HG03575 (cell line): ENCODE measurements around the gene FATE1.

Experiments used
- ATAC-seq: cut with Tn5 transposase; IDR thresholded peaks from one replicate; pipeline ENCODE4 v1.9.1; 2021; ENCODE audit not compliant: unreplicated experiment, insufficient number of reproducible peaks, low FRiP score; ENCODE audit errors: extremely low read depth

Gene FATE1

DNA sequence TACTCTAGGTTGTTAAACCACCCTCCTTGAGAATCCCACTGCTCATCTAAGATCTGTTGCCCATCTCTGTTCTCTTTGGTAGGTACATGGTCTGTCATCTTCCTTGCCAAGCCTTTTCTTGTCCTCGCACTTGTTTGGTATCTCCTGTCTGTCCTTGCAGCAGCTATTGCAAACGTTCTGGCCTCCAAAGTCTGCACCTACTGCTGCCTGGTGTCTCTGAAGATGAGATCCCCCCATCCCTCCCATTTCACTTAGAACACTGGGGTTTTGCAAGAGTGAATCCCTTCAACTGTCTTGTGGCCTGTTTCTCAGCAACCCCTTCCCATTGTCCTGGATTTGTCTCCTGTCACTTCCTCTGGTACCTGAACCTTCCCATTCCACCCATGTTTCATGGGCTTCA lies 19.4 kb downstream of the FATE1 start:
- ATAC-seq, result no peak

DNA sequence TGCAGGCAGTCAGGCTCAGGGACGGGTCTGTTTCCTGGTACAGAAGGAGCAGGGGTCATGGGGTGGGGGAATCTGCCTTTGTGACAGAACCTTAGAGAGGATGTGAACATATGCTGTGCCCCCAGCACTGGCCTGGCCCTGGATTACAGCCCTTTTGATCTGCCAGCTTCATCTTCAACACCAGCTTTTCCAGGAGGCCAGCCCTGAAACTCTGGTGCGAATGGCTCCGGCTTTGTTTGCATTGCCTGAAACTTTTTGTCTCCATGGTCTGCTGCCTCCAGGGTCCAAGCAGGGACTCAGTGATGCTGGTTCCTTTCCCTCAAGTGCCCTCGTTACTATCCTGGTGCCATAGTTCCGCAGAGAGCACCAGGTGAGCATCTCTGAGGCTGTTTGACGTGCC lies 20.9 kb downstream of the FATE1 start:
- ATAC-seq, result no peak

DNA sequence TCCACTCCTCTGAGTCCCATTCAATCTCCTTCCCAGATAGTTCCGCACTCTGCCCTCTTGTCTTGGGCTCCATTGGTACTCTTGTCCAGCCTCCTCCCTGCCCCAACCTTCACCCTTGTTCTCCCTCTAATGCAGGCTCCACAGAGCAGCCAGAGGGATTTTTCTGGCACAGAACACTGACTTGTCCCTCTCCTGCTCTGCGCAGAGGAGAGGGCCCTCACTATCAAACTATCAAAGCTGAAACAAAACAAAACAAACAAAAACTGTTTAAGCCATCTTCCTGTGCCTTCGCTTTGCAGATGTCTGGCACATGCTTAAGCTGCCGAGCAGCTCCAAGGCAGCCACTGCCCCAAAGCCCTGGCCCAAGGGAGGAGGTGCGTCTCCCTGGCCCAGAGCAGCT lies 21.7 kb downstream of the FATE1 start:
- ATAC-seq, result no peak

DNA sequence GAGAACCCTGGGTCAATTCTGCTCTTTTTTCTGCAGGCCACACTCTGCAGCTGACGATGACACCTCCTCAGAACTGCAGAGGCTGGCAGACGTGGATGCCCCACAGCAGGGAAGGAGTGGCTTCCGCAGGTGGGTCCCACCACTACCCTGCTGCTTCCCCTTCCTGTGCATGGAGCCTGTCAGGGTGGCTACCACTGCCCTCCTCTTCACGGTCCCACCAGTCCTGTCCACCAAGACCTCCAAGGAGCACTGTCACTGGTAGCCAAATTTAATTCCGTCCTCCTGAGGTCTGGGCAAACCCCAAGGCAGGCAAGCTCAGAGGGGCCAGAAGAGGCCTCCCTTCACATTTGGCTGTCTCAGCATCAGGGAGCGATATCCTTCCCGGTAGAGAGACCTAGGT lies 22.9 kb downstream of the FATE1 start:
- ATAC-seq, result no peak

DNA sequence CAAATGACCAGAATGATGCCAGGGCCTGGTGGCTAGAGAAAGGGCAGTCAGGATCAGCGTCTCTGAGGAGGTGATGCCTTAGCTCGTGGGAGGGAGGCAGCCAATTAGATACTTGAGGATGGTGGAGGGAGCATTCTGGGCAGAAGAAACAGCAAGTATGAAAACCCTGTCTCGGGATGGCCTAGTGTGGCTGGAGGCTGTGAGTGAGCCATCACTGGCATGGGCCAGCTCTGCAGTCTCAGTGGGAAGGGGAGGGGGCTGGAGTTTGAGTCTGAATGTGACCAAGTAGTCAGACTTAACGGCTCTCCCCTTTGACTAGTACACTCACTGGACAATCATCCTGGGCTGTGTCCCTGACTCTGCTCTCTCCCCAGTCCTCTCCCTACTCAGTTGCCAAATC lies 25.8 kb downstream of the FATE1 start:
- ATAC-seq, result no peak

DNA sequence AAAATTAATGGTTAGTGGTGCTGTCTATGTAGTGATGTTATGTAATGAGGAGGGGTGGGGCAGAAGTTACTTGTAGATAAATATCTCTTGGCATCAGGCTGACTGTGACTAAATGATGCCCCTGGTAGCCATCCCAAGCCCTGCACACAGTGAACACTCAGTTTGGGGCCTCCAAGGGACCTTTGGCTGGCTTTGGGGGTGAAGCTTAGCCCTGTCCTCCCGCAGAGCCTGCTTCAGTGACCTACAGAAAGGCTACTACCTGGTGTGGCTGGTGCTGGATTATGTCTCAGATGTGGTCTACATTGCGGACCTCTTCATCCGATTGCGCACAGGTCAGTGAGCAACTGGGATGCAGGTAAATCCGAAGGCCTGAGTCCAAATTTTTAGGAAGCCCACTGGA lies 26.5 kb downstream of the FATE1 start:
- ATAC-seq, result no peak

DNA sequence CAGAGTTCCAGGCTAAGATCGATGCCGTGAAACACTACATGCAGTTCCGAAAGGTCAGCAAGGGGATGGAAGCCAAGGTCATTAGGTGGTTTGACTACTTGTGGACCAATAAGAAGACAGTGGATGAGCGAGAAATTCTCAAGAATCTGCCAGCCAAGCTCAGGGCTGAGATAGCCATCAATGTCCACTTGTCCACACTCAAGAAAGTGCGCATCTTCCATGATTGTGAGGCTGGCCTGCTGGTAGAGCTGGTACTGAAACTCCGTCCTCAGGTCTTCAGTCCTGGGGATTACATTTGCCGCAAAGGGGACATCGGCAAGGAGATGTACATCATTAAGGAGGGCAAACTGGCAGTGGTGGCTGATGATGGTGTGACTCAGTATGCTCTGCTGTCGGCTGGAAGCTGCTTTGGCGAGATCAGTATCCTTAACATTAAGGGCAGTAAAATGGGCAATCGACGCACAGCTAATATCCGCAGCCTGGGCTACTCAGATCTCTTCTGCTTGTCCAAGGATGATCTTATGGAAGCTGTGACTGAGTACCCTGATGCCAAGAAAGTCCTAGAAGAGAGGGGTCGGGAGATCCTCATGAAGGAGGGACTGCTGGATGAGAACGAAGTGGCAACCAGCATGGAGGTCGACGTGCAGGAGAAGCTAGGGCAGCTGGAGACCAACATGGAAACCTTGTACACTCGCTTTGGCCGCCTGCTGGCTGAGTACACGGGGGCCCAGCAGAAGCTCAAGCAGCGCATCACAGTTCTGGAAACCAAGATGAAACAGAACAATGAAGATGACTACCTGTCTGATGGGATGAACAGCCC lies 28.0 kb downstream of the FATE1 start:
- ATAC-seq, result no peak

DNA sequence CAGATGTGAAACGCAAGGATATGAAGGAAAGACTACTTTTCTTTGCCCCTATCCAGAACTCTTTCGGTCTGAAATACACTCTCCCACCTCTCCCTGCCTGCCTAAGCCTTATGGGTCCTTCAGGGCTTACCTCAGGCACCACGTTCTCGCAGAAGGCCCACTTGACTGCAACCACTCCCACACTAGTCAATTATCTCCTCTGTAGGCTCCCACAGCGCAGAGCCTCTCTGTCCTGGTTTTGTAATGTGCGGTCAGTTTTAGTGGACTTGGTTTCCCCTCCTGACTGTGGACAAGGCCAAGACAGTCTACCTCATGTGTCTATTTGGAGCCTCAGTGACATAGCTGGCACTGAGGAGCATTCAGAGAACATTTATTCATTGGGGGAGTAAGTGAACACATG lies 29.8 kb downstream of the FATE1 start:
- no peak for ATAC-seq

DNA sequence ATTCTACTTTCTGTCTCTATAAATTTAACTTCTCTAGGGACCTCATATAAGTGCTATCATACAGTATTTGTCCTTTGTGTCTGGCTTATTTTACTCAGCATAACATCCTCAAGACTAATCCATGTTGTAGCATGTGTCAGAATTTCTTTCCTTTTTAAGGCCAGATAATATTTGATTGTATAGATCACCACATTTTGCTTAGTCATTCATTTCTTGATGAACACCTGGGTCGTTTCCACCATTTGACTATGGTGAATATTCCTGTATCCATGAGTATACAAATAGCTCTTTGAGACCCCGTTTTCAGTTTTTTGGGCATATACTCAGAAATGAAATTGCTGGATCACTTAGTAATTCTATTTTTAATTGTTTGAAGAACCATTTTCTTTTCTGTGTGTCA lies 30.7 kb downstream of the FATE1 start:
- no peak for ATAC-seq

DNA sequence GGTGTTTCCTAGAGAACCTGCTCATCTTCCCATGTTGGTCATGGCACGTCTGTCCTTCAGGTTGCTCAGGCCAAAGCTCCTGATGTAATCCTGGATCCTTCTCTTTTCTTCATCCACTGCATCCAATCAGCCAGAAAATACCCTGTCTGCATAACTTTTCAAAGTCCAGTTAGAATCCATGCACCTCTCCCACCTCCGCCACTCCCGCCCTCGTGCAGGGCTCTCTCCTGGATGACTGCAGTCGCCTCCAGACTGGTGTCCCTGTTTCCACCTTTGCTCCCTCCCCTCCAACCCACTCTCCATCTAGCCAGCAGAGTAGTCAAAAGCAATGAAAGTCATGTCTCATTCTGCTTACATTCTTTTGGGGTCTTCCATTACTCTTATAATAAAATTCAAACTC lies 34.7 kb downstream of the FATE1 start:
- no peak for ATAC-seq

DNA sequence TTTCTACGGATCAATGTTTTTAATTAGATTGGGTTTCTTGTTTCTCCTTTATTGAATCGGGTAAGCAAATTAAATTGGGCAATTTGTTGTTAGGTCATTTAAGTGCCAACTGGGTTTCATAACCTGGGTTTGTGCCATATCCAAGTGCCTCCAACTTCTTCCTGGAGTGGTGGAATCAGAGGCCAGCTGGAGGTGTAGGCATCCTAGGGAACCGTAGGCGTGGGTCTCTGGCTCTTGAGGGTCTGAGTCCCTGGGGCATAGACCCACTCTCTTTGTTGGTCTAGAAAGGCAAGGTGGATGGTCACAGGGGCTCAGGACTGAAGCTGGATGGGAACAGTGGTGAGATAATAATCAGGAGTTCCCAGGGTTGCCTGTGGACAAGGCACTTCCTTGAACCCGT lies 37.0 kb downstream of the FATE1 start:
- no peak for ATAC-seq

DNA sequence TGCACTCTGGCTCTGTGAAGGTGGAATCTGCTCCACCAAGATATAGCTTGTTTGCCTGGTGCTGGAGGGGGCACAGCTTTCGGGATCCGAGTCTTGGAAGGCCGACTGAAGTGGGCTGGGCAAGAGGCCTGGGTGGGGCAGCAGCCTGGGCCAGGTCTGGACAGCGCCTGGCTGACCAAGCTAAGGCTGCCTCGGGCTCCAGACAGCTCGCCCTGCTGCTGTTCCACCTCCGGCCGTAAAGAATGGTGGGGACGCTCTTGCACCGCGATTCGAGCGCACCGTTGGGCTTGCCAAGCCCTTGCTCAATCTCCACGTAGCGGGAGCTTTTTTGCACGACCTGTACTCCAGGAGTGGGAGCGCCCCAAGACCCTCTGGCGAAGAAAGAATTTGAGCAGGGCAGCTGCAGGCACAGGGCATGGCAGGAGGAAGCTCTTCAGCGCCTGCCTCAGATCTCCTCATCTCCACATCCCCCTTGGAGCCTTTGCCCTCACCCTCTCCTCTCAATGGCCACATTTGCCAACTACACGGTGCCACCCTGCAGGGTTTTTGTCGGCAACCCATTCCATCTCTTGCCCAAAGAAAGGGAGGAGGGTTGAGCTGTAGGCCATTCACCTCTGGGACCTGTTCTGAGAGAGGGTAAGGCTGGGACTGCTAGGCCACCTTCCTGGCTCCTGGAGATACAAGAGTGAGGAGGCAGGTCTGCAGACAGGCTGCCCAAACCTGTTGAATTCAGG lies 37.6 kb downstream of the FATE1 start:
- ATAC-seq, result no peak

DNA sequence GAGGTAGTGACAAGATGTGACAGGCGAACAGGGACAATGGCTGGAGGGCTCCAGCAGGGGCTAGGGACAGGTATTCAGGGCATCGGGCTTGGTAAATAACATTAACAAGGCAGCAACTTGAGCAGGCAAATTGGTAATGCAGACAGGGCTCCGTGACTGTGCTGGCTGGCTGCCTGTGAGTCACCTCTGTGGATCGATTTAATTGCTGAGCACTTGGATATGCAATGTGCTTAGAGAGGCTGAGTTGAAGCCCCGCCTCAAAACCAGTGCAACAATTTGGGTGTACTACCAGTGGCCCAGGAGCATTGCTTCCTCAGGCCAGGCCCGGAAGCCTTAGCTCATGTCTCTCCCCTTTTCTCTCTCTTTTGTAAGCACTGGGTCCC lies 38.2 kb downstream of the FATE1 start:
- no peak for ATAC-seq

DNA sequence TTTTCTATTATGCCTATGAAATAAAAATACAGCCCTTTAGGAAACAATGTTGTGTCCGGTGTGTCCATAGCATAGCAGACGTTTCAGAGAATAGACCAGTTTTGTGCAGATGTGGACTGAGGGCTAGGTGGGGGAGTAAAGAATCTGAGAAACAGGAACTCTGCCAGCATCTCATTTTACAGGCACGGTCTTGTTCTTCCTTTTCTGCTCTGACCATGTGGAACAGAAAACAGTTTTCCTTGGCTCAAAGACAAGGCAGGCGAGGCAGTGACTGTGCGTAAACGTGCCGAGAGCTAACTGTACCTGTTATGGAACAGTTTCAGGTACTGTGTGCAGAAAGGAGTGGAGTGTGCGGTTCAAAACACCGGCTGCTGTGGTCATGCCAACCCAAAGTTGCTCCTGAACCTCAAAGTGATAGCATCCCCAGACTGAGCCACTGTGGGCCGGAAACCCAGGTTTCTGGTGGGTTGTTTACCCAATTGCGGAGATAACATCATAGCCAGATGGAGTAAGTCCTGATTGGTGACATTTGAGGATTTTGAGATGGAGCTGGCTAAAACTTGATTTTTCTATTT lies 38.9 kb downstream of the FATE1 start:
- no peak for ATAC-seq

DNA sequence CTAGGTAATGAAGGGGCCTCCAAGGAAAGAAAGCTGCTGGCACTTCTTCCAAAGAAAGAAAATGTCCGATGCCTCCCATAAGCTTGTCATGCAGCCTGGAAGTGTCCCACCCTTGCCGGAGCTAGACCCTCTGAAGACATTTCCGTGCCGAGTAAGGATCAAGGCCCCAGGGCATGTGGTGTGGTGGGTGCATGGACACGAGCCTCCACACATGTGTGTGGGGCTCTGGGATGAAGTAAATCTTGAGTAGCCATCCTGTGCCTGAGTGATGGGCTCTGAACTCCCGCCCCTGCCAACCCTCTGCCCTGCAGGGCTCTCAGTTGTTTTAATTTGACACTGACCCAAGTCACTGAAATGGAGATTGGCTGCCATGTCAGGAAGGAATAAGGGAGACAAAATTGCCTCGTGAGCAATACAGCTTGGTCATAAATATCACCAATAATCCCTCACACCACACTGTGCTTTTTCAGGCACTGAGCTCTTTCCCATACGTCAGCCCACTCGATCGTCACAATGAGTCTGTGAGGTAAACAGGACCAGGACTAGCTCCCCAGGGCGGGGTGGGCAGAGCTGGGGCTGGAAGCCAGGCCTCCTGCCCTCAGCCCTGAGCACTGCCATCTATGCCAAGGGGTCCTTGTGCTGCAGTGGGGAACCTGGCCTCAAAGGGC lies 43.3 kb downstream of the FATE1 start:
- ATAC-seq, result no peak

DNA sequence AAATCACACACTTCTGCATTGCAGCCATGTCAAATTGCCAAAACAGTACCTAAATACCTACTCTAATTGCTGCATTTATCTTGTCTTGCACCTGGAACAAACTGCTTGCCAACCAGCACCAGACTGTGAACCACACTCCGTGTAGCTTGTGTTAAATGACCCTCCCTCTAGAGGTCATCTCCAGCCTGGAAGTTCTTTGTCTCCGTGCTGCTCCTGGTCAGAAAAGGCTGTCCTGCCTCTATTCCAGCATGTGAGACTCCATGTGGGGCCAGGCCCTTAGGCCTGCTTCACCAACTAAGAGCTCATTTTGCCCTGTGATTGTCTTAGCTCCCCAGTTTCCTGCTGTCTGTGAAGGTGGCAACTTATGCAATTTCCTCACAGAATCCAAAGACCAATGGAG lies 47.0 kb downstream of the FATE1 start:
- no peak for ATAC-seq

DNA sequence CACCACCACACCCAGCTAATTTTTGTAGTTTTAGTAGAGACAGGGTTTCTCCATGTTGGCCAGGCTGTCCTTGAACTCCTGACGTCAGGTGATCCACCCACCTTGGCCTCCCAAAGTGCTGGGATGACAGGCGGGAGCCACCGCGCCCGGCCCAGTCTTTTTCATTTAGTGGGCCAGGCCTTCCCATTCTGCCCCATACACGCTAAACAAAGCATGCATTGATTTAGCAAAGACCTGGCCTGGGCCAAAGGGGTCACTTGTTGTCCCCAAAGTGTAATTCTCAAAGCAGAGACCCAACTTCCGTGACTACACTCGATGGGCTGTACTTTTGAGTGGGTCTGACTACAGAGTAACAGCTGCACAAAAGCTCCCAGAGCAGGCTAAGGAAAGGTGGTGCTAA lies 47.9 kb downstream of the FATE1 start:
- no peak for ATAC-seq

DNA sequence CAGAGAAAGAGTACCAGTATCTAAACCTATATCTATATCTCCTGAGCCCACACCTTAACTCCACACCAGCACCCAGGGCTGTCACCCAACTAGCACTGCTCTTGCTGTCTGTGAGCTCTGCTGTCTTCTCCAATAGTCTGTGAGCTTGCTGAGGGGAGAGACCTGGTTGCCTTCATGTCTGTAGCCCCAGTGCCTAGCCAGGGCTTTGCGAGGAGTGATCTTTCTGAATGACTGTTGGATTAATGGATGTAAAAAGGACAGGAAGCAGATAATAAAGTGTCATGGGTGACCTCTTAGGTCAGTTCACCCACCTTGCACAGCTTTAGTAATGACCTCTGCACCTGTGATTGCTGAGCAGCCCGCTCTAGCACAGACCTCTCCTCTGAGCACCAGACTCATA lies 49.2 kb downstream of the FATE1 start:
- no peak for ATAC-seq

DNA sequence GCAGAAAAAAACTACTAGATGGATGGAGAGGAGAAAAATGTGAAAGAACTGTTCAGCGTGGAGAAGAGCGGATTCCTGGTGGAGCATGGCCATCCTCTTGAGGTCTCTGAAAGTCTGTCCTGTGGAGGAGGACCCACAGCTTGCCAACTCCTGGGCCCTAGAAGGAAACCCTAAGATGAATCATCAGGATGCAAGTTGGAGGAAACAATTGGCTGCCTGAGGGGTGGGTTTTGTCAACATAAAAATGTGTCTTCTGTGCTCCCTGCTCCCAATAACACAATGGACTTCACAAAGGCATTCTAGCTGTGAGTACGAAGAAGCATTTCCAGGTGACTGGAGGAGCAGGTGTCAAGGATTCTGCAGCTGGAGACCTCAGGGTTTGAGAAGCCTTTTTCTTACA lies 55.9 kb downstream of the FATE1 start:
- no peak for ATAC-seq
